Mononuclear cell (primary cell): ENCODE results near the gene ENPP3. TPM values are rescaled to one million over a fixed set of nuclear protein-coding genes. Genes with fewer than 3 reads are reported as not detected.
"Not testable (repeated sequence)": the region's sequence is repeated elsewhere in the genome, so short reads cannot be mapped to it uniquely, and the experiment has no call there.

Experiments
- H3K27me3 ChIP-seq: 2 replicates; pipeline ENCODE4 v1.6.0; 2011; ENCODE audit warnings: low read length, control low read depth; ENCODE audit not compliant: insufficient read depth
- H3K4me1 ChIP-seq: 2 replicates; pipeline ENCODE4 v1.5.1; 2011; ENCODE audit warnings: mild to moderate bottlenecking, low read length, control low read depth; ENCODE audit not compliant: insufficient read depth
- H3K4me3 ChIP-seq: 2 replicates; pipeline ENCODE4 v1.5.1; 2011; ENCODE audit warnings: mild to moderate bottlenecking, low read length, moderate library complexity
- H3K9me3 ChIP-seq: 2 replicates; pipeline ENCODE4 v1.5.1; 2011; ENCODE audit warnings: low read depth, mild to moderate bottlenecking, control low read depth, low read length
- total RNA-seq: library from RNA; depleted of rRNA; stranded (reverse); fragments of >200 nt; gene quantifications from one replicate; pipeline ENCODE4 v1.2.3, GENCODE V29; 2012

Gene ENPP3
- total RNA-seq, 1 donor, result 0.73 TPM

DNA sequence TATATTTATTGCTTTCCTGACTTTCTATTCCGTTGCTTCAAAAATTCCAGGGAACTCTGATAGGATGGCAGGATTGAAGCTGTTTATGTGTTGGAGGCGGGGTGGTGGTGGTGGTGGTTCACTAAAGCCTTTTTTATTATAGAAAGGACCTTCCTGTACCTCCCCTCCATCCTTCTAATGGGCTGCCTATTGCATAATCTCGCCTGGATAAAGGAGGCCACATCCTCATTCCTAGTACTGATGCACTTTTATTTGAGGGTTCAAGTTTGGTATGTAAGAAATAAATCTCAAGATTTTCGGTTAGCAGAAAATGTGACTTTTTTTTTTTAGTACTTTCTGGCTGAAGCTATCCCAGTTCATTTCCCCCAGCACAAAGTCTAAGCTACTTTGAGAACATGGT lies 92.4 kb downstream of the ENPP3 start:
- H3K9me3 ChIP-seq, result no peaks in the 10 kb centered on the region

GRCh38 chr6:131730264-131730663 lies 93.2 kb downstream of the ENPP3 start:
- no peaks in the 10 kb centered on the region for H3K4me1 ChIP-seq
- no peak overlapping the region for H3K4me3 ChIP-seq
- H3K9me3 ChIP-seq, result no peaks in the 10 kb centered on the region
- no peaks in the 10 kb centered on the region for H3K27me3 ChIP-seq

More for the DNA sequence above, 92.4 kb downstream of the ENPP3 start:
- H3K4me1 ChIP-seq, result no peaks in the 10 kb centered on the region
- no peaks in the 10 kb centered on the region for H3K27me3 ChIP-seq
- no peak overlapping the region for H3K4me3 ChIP-seq

GRCh38 chr6:131731224-131731623 lies 94.1 kb downstream of the ENPP3 start:
- Histone ChIP-seq H3K4me1 (no peaks in the 10 kb centered on the region), H3K4me3 (no peak overlapping the region), H3K9me3 (no peaks in the 10 kb centered on the region), H3K27me3 (no peaks in the 10 kb centered on the region)

- H3K4me1 ChIP-seq, result no peaks in the 10 kb centered on the region
- no peaks in the 10 kb centered on the region for H3K9me3 ChIP-seq
- H3K4me3 ChIP-seq, result no peak overlapping the region
- no peaks in the 10 kb centered on the region for H3K27me3 ChIP-seq
Measured at GRCh38 chr6:131733376-131734016, 96.4 kb downstream of the ENPP3 start.

DNA sequence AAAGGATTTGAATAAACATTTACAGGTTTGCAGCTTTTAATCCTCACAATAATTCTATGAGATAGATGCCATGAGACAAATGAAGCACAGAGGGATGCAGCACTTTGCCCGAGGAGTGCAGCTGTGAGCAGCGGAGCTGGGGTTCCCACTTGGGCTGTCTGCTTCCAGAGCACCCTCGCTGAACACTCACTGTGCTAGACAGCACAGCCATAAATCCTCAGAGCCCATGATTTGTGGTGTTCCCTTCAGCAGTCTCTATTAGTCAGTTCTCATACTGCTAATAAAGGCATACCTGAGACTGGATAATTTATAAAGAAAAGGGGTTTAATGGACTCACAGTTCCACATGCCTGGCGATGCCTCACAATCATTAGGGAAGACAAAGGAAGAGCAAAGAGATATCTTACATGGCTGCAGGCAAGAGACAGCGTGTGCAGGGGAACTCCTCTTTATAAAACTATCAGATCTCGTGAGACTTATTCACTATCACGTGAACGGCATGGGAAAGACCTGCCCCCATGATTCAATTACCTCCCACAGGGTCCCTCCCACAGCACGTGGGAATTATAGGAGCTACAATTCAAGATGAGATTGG lies 99.0 kb downstream of the ENPP3 start:
- H3K4me1 ChIP-seq, result no peaks in the 10 kb centered on the region
- H3K4me3 ChIP-seq, result no peak overlapping the region
- no peaks in the 10 kb centered on the region for H3K9me3 ChIP-seq
- no peaks in the 10 kb centered on the region for H3K27me3 ChIP-seq

GRCh38 chr6:131736811-131737210 lies 99.7 kb downstream of the ENPP3 start:
- Histone ChIP-seq H3K27me3 (no peaks in the 10 kb centered on the region), H3K4me3 (no peak overlapping the region), H3K4me1 (no peaks in the 10 kb centered on the region), H3K9me3 (no peaks in the 10 kb centered on the region)

DNA sequence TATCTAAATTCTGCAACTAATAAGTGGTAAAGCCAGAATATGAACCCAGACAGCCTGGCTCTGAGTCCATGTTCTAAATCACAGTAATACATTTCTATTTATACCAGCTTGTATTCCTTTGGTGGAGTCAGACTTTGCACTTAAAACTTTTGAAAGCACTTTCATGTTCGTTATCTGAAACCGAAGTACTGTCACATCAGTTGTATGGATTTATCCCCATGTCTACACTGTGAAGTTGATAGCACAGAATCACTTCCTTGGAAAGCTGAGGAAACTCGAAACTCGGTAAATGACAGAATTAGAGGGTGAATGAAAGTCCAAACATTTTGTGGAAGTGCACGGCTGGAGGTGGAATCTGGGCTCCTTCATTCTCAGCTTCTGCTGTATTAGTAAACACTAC lies 102.0 kb downstream of the ENPP3 start:
- Histone ChIP-seq H3K4me3 (no peak overlapping the region), H3K9me3 (no peaks in the 10 kb centered on the region), H3K27me3 (no peaks in the 10 kb centered on the region), H3K4me1 (no peaks in the 10 kb centered on the region)

GRCh38 chr6:131740161-131740560 lies 103.1 kb downstream of the ENPP3 start:
- Histone ChIP-seq H3K9me3 (no peaks in the 10 kb centered on the region), H3K4me3 (no peak overlapping the region), H3K27me3 (no peaks in the 10 kb centered on the region), H3K4me1 (no peaks in the 10 kb centered on the region)

DNA sequence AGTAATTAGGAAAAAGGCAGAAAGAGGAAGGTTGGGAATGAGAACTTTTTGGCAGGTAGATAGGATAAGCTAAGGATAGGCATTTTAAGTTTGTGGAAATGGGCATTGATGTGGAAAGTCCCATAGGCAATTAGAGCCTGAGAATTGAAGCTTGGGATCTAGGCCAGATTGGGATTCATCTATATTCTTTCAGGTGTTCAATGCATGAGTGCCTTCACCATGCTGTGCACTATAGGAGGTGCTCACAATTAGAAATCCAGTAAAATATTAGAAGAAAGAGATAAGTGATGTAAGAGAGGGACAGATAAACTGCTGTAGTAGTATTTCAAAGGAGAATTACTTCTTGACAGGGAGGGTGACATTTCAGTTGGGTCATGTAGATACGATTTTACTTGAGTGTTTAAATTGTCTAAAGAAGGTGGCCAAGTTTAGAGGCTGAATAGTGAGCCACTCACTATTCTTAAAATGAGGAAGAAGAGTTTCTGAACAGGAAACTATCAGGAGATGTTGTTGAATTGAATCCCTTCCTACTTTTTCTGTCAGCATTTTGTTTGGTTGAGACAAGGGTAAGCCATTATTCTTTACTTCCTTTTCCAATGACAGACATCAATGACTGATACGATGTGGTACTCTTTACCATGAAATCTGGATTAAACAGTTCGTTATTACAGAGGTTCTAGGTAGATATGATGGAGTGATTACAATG lies 104.7 kb downstream of the ENPP3 start:
- H3K4me1 ChIP-seq, result no peaks in the 10 kb centered on the region
- H3K9me3 ChIP-seq, result no peaks in the 10 kb centered on the region
- no peaks in the 10 kb centered on the region for H3K27me3 ChIP-seq
- no peak overlapping the region for H3K4me3 ChIP-seq

- no peak overlapping the region for H3K4me3 ChIP-seq
- H3K9me3 ChIP-seq, result no peaks in the 10 kb centered on the region
- H3K27me3 ChIP-seq, result no peaks in the 10 kb centered on the region
- no peaks in the 10 kb centered on the region for H3K4me1 ChIP-seq
Measured at GRCh38 chr6:131744432-131745287, 107.6 kb downstream of the ENPP3 start.

- Histone ChIP-seq H3K9me3 (no peaks in the 10 kb centered on the region), H3K27me3 (no peaks in the 10 kb centered on the region), H3K4me3 (no peak overlapping the region), H3K4me1 (no peaks in the 10 kb centered on the region)
Measured at GRCh38 chr6:131745476-131745875, 108.4 kb downstream of the ENPP3 start.

- Histone ChIP-seq H3K4me3 (no peak overlapping the region), H3K27me3 (no peaks in the 10 kb centered on the region), H3K4me1 (no peaks in the 10 kb centered on the region), H3K9me3 (no peaks in the 10 kb centered on the region)
Measured at GRCh38 chr6:131747821-131748353, 110.8 kb downstream of the ENPP3 start.

- H3K4me1 ChIP-seq, result no peaks in the 10 kb centered on the region
- H3K4me3 ChIP-seq, result no peak overlapping the region
- H3K9me3 ChIP-seq, result no peaks in the 10 kb centered on the region
- H3K27me3 ChIP-seq, result no peaks in the 10 kb centered on the region
Measured at GRCh38 chr6:131749023-131749422, 111.9 kb downstream of the ENPP3 start.

DNA sequence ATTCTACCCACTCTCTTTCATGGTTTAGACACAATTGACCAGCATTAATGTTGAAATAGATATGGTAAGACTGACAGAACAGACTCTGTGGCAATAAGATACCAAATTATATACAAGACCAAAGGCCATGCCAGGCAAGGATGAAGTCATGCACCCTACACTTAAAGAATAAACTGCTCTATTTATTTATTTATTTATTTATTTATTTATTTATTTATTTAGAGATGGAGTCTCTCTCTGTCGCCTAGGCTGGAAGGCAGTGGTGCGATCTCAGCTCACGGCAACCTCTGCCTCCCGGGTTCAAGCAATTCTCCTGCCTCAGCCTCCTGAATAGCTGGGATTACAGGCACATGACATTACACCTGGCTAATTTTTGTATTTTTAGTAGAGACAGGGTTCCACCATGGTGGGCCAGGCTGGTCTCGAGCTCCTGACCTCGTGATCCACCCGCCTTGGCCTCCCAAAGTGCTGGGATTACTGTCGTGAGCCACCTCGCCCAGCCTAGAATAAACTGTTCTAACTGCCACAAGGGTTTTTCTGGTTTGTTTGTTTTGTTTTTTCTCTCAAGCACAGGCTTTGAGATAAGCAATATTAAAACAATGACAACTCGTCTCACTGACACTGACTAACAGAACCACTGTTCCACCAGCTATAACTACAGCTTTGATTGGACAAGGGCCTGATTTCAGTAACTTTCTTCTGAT lies 114.1 kb downstream of the ENPP3 start:
- H3K4me3 ChIP-seq, H3K9me3 ChIP-seq, H3K27me3 ChIP-seq, H3K4me1 ChIP-seq: not testable (repeated sequence)
